Erythroblast (primary cell): ENCODE data around the gene GOLGA6L9.
"Not testable (repeated sequence)": the region's sequence is repeated elsewhere in the genome, so short reads cannot be mapped to it uniquely, and the experiment has no call there.

Experiments used
- GATA1 ChIP-seq: IDR thresholded peaks from 2 replicates; pipeline ENCODE4 v1.6.1; 2011; ENCODE audit warnings: low read depth, mild to moderate bottlenecking, control low read depth, low read length, moderate library complexity
- POLR2A ChIP-seq: IDR thresholded peaks from 2 replicates; pipeline ENCODE4 v1.6.1; 2011; ENCODE audit warnings: mild to moderate bottlenecking, low read length

DNA sequence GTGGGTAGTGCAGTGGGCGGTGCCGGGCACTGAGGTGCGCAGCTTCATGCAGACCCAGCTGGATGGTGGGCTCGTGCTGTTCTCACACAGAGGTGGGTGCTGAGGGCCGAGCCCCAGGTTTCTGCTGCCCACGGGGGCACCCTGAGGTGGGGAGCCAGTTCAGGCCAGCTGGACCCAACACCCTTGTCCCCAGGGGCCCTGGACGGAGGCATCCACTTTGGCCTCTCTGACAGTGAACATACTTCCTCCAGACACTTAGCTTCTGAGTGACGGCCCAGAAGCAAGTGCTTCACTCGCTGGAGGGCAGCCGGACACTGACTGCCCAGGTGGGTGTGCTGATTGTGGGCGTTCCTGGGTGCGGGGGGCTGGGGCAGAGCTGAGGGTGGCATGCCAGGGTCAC lies 39.8 kb downstream of the GOLGA6L9 start:
- TF ChIP-seq POLR2A, GATA1: not testable (repeated sequence)
